GM21529 (cell line): ENCODE measurements around the gene COL19A1.

Source experiments
- ATAC-seq: cut with Tn5 transposase; IDR thresholded peaks from one replicate; pipeline ENCODE4 v1.9.1; 2021; ENCODE audit not compliant: unreplicated experiment

COL19A1 gene

DNA sequence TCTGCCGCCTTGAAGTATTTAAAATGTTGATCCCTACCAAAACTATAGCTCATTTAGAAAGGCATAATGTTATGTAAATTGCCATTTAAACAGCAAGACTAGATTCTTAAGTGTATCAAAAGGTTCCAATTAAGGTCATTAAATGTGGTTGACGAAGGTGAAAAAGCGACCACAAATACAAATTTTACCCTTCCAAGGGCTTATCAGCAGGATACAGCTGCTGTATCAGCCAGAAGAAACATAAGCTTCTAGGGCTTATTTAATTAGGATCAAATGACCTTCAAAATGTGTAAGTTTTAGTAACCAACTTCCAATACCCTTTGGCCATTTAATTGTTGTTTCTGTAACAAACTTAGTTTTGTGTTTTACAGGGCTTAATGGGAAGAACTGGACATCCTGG, 296.6 kb downstream of the COL19A1 start:
- no peak for ATAC-seq

GRCh38 chr6:70163795-70164194, 297.4 kb downstream of the COL19A1 start:
- ATAC-seq, result no peak

DNA sequence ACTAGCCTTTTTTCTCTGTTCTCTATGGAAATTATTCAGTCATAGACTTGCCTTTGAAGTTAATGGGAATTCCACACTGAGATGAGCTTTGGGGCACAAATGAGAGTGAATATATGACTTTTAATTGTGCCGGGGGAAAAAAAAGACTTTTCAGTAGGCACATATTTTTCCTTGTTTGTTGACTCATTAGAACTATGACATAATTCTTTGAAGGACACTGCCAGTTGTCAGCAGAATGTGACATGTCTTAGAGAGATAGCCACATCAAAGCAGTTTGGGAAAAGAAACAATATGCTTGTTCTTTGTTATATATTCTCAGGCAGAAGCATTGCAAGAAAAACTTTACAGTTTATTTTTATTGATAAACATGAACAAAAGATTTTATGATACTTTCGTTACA, 298.2 kb downstream of the COL19A1 start:
- ATAC-seq, result no peak

- peak; percentile 91 for ATAC-seq
These were observed 300.0 kb downstream of the COL19A1 start for GRCh38 chr6:70166088-70166958.

DNA sequence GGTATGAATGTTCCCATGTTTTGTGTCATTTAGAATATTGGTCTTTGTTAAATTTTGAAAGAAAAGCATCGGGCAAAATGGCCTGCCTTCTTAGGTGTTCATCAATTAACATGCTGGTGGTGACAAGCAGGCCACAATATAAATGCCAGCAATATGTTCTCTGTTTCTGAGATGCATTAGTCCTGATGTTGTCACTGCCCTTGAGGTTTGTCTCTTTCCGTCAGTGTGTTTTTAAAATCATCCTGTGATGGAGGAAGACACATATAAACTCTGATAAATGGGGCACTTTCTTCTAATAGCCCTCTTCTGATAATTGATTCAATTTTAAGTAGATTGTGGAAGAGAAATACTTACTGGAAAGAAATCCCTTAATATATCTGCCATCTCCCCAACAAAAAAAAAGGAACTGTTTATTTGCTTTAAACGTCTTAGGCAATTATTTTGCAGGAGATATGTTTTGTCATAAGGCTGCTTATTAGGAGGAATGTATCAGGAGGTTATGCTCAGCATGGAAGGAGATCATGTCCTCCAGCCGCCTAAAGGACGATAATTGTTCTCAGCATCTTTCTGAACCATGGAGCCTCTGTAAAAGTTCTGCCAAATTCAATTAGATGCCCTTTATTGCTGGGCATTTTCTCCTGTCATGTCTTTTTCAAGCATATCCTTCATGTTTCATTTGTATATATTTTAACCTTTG, 302.5 kb downstream of the COL19A1 start:
- no peak for ATAC-seq

DNA sequence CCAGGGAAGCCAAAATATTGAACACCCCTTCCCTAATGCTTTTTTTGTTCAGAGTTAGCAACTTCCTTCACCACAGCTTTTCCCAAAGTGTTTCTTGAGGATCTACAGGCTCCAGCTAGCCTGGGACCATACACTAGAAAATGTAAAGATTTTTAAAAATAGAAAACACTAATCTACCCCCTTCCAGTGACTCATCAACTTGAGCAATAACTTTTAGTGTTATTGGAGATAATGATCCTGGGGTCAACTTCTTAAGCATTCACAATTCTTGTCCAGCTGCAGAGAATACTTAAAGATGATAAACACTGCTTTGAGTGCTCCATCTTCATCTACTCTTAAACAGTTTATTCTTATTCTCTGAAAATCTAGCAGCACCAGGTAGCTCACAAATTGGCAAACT, 304.9 kb downstream of the COL19A1 start:
- no peak for ATAC-seq

DNA sequence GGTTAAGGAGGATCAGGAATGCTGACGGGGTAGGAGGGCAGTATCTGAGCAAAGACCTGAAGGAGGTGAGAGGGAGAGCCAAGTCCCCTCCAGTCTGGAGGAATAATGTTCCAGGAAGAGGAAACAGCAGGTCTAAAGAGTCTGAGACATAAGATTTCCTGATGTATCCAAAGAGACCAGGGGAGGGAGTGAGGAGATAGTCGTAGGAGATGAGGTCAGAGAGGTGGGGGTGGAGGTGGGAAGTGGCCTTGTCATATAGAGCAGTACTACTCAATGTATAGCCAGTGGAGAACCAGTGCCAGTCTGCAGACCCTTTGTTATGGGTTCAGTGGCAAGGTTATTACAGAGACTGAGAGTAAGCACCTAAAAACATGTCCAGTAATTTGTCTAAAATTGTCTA, 305.9 kb downstream of the COL19A1 start:
- no peak for ATAC-seq

- ATAC-seq, result no peak
These were observed 309.4 kb downstream of the COL19A1 start for GRCh38 chr6:70175770-70176169.

DNA sequence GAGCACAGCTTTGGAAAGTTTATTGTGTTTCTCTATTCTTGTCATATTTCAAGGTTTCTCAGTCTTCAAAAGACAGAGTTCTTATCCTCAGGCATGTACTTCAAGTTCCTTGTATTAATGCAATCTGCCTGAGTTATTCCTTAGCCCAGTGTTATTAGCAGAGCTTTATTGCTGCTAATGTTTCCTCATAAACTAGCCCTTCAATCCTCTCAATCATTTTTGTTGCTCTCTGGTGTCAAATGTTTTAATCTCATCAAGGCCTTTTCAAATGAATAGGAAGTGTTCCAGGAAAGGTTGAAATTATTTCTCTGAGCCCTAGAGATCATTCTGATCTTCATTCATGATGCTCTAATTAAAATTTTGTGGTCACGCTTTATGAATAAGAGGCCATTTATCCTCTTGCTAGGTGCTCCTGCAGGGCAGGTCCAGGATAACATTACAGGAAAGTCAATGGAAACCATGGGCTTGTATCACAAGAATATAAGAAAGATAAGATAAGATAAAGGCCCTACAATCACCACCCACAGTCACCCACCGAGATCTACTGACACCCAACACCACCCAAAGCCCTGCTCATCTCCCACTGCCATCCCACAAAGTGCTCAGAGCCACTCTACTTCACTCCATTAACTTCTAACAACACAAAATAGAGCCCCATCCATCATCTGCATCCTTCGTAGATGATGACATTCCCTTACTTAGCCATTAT, 310.6 kb downstream of the COL19A1 start:
- no peak for ATAC-seq

GRCh38 chr6:70180183-70180900, 314.0 kb downstream of the COL19A1 start:
- no peak for ATAC-seq

DNA sequence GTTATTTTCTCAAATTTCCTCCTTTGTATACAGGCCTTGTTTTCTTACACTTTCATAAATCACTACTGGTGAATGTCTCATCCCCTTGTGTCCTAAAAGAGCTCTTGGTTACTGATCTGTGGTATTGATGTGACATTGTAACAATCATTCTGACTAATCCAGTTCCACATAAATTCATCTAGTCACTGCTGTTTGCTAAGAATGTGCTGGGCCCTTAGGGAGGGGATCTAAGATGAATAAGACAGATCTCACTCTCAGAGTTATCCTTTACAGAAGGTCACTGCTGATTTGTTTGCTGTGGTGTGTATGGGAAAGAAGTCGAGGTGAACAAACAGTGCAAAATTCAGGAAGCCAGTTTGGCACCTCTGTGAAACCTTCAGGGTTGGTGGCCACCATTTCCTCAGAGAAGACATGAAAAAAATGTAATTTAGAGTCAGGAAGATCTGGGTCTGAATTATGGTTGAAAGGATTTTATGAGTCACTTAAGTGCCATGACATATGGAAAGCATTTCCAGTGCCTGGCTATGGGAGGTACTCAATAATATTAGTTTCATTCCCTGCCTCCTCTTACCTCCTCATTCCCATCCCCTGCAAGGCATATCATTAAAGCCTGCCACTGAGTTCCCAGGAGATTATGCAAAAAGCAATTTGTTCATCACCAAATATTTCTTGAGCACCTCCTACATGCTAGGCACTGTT, 314.7 kb downstream of the COL19A1 start:
- no peak for ATAC-seq

- no peak for ATAC-seq
These were observed 317.2 kb downstream of the COL19A1 start for GRCh38 chr6:70183538-70183937.

DNA sequence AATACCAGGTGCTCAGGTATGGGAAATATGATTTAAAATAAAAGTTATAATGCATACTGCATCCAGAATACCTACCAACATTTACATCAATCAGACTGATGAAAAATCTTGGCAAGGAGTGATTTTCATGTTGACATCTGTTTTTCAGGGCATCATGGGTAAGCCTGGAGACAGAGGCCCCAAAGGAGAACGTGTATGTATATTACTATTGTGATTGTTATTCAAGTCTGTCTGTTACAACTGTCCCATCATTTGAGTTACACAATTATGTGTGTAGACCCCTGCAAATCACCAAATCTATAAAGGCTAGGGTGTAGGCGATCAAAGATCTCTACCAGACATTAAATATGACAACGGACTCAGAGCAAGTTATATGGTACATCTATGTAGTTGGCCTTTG, 318.4 kb downstream of the COL19A1 start:
- no peak for ATAC-seq

- ATAC-seq, result no peak
These were observed 320.1 kb downstream of the COL19A1 start for GRCh38 chr6:70186461-70186860.

- ATAC-seq, result no peak
These were observed 321.8 kb downstream of the COL19A1 start for GRCh38 chr6:70188202-70188601.

DNA sequence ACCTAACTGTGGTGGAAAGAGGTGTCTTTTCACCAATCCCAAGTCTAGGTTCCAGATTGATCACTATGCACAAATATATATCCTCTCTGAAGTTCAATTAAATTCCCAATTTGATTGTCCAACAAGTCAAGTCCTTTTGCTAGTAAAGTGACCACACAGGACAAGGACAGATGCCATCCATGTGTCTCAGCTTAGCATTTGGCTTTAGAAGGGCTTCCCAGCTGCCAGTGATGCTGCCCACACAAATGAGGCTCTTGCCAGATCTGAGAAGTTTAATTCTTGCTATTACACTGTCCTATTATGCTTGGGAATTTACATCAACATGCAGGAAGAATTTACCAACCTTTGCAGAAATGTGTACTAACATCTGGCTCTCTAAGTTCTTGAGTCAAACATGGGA, 328.1 kb downstream of the COL19A1 start:
- ATAC-seq, result no peak

DNA sequence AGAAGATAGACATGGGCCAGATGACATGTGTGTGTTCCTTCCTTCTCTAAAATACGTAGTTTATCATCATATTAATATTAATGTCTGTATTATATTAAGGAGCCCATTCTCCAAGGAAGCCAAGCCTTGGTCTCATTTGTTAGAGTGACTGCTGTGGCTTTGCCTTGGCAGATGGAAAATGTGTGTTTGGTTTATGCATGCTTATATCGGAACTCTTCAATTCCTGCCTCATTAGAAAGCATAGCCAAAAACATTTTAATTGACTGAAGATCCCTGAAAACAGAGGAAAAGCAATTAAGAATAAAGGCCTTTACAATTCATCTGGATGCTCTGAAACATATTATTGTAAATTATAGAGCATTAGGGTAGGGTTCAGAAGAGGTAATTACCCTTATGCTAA, 330.2 kb downstream of the COL19A1 start:
- ATAC-seq, result no peak

GRCh38 chr6:70198785-70199184, 332.4 kb downstream of the COL19A1 start:
- ATAC-seq, result no peak

GRCh38 chr6:70208235-70208790, 342.0 kb downstream of the COL19A1 start:
- no peak for ATAC-seq

GRCh38 chr6:70210462-70210861, 344.1 kb downstream of the COL19A1 start:
- peak; percentile 51 for ATAC-seq
